ENCODE data around the gene BRINP1.

The BRINP1 gene

DNA sequence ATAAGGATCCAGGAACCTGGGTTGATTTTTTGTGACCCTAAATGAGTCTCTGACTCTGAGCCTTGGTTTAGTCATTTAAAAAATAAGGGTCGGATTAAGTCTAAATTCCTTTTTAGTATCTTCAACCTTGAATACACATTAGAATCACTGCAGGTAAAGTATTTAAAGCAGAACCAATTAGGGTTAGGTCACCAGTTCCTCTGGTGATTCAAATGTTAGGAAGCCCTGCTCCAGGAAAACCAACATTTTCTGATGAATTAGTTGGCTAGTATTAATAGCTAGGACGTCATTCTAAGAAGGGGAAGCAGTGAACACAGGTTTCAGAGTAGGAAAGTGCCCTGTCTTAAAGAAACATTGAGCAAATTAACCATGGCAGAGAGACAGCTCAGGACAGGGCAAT is 31.4 kb upstream of the BRINP1 start:
- ChIA-PET POLR2A (no interaction called here), CTCF (interaction anchor here (0.7 to 0.8 kb wide), 2 partner anchors 156 to 191 kb away, joined by 3 read pairs; no protein-coding TSS in a partner anchor)
- no peaks in the 10 kb centered on the region for H3K36me3 ChIP-seq (ENCODE audit: control insufficient read depth in 2 of 2, insufficient read depth in 1 of 2, low read length in 2 of 2)
- no peak overlapping the region for H3K27ac ChIP-seq (ENCODE audit: extremely low read depth, low read depth, low read length)
- no peaks in the 10 kb centered on the region for H3K9me3 ChIP-seq (ENCODE audit: control insufficient read depth, insufficient read depth, low read depth, low read length)
- TF ChIP-seq ZNF155 (tag by site-specific recombination; IDR thresholded peaks at IDR 0.05) (no peak), ZBTB21 (tag by site-specific recombination; IDR thresholded peaks at IDR 0.05) (no peak), ZNF610 (tag by site-specific recombination; IDR thresholded peaks at IDR 0.05; ENCODE audit: borderline replicate concordance) (no peak), ZNF654 (tag by site-specific recombination; IDR thresholded peaks at IDR 0.05; ENCODE audit: low read depth) (no peak), ZBTB17 (tag by site-specific recombination; IDR thresholded peaks at IDR 0.05) (no peak), TCF7L2 (IDR thresholded peaks at IDR 0.05; ENCODE audit: borderline replicate concordance, low read depth, low read length) (no peak), ZNF514 (tag by site-specific recombination; IDR thresholded peaks at IDR 0.05) (no peak), ZSCAN4 (tag by site-specific recombination; IDR thresholded peaks at IDR 0.05) (no peak), ZNF626 (tag by site-specific recombination; IDR thresholded peaks at IDR 0.05) (no peak), ZBTB10 (tag by site-specific recombination; IDR thresholded peaks at IDR 0.05) (no peak)
- TF ChIP-seq, protein P1, sequence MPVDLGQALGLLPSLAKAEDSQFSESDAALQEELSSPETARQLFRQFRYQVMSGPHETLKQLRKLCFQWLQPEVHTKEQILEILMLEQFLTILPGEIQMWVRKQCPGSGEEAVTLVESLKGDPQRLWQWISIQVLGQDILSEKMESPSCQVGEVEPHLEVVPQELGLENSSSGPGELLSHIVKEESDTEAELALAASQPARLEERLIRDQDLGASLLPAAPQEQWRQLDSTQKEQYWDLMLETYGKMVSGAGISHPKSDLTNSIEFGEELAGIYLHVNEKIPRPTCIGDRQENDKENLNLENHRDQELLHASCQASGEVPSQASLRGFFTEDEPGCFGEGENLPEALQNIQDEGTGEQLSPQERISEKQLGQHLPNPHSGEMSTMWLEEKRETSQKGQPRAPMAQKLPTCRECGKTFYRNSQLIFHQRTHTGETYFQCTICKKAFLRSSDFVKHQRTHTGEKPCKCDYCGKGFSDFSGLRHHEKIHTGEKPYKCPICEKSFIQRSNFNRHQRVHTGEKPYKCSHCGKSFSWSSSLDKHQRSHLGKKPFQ (tag by site-specific recombination; IDR thresholded peaks at IDR 0.05): no peak
- no peak overlapping the region for H3K4me3 ChIP-seq (ENCODE audit: low read depth, low read length)
- no peaks in the 10 kb centered on the region for H3K4me1 ChIP-seq (ENCODE audit: control insufficient read depth, insufficient read depth, low read length)

DNA sequence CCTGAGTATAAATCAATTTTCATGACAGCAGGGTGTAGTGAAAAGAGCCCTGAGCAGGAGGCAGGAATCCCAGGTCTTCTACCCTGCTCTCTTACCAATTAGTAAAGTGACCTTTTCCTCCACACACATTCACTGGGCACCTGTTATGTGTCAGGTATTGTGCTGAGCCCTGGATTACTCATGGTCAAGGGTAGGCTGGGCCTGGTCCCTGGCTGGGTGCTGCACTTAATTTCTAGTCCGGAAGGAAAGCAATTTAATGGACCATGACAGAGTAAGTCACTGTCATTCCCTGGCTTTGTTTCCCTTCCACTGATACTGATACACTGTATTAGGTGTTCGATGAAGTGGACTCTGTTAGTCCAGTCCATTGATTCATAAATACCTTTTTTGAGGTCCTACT is 29.1 kb upstream of the BRINP1 start:
- H3K4me1 ChIP-seq (ENCODE audit: control insufficient read depth, insufficient read depth, low read length): no peaks in the 10 kb centered on the region
- H3K27ac ChIP-seq (ENCODE audit: extremely low read depth, low read depth, low read length): no peak overlapping the region
- POLR2A ChIA-PET: no interaction called here
- CTCF ChIA-PET: no interaction called here
- H3K4me3 ChIP-seq (ENCODE audit: low read depth, low read length): no peak overlapping the region
- no peaks in the 10 kb centered on the region for H3K9me3 ChIP-seq (ENCODE audit: control insufficient read depth, insufficient read depth, low read depth, low read length)
- no peaks in the 10 kb centered on the region for H3K36me3 ChIP-seq (ENCODE audit: control insufficient read depth in 2 of 2, insufficient read depth in 1 of 2, low read length in 2 of 2)
- TF ChIP-seq ZNF19 (tag by site-specific recombination; IDR thresholded peaks at IDR 0.05; ENCODE audit: low read depth) (no peak), ZNF148 (tag by site-specific recombination; IDR thresholded peaks at IDR 0.05; ENCODE audit: borderline replicate concordance) (no peak), SP7 (tag by site-specific recombination; IDR thresholded peaks at IDR 0.05) (no peak), WT1 (tag by site-specific recombination; IDR thresholded peaks at IDR 0.05) (no peak), ZNF513 (tag by site-specific recombination; IDR thresholded peaks at IDR 0.05) (no peak), ZNF112 (tag by site-specific recombination; IDR thresholded peaks at IDR 0.05) (no peak), ZNF426 (tag by site-specific recombination; IDR thresholded peaks at IDR 0.05) (no peak), ZNF639 (tag by site-specific recombination; IDR thresholded peaks at IDR 0.05) (no peak)
- TF ChIP-seq, protein P2, sequence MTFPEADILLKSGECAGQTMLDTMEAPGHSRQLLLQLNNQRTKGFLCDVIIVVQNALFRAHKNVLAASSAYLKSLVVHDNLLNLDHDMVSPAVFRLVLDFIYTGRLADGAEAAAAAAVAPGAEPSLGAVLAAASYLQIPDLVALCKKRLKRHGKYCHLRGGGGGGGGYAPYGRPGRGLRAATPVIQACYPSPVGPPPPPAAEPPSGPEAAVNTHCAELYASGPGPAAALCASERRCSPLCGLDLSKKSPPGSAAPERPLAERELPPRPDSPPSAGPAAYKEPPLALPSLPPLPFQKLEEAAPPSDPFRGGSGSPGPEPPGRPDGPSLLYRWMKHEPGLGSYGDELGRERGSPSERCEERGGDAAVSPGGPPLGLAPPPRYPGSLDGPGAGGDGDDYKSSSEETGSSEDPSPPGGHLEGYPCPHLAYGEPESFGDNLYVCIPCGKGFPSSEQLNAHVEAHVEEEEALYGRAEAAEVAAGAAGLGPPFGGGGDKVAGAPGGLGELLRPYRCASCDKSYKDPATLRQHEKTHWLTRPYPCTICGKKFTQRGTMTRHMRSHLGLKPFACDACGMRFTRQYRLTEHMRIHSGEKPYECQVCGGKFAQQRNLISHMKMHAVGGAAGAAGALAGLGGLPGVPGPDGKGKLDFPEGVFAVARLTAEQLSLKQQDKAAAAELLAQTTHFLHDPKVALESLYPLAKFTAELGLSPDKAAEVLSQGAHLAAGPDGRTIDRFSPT (tag by site-specific recombination; IDR thresholded peaks at IDR 0.05): no peak
